Upper lobe of right lung (tissue), 1 donor: Measurements from ENCODE around the gene MAML2. TPM values are rescaled to one million over a fixed set of nuclear protein-coding genes. Genes with fewer than 3 reads are reported as not detected.
A peak's percentile ranks its signal among the peaks of the same experiment; 100 is the strongest.

Experiments
- ATAC-seq: fragments of 200-7000 bp; cut with Tn5 transposase; one replicate; pipeline ENCODE4 v1.9.1; 2020; ENCODE audit warnings: mild to moderate bottlenecking, moderate library complexity
- DNase-seq: peaks from one replicate; pipeline ENCODE4 v3.0.0-alpha.2; 2020
- H3K27ac ChIP-seq: fragments of 200-600 bp; one replicate; pipeline ENCODE4 v1.8.0; 2022
- H3K27me3 ChIP-seq: fragments of 200-600 bp; one replicate; pipeline ENCODE4 v1.8.0; 2022; ENCODE audit warnings: mild to moderate bottlenecking
- H3K36me3 ChIP-seq: fragments of 200-600 bp; one replicate; pipeline ENCODE4 v1.8.0; 2022
- H3K4me1 ChIP-seq: fragments of 200-600 bp; one replicate; pipeline ENCODE4 v1.8.0; 2022
- H3K4me3 ChIP-seq: fragments of 200-600 bp; one replicate; pipeline ENCODE4 v1.8.0; 2022; ENCODE audit warnings: mild to moderate bottlenecking
- H3K9me3 ChIP-seq: fragments of 200-600 bp; one replicate; pipeline ENCODE4 v1.8.0; 2022
- intact Hi-C: fragments of 100-400 bp; cut with DNase I; formaldehyde crosslinking; loops from one replicate; pipeline ENCODE4 v1.11.0; 2022
- total RNA-seq: library from RNA; stranded (reverse); fragmentation: NEBNext Ultra II Directional; extraction: Animal tissue kit (Norgen Biotek cat#: 25700); gene quantifications from one replicate; pipeline ENCODE4 v1.2.1, GENCODE V29; 2021
- TF ChIP-seq, protein P1 (sequence below): fragments of 200-600 bp; IDR thresholded peaks from one replicate; pipeline ENCODE4 v1.8.0; 2022; ENCODE audit warnings: antibody characterized with exemption
- donor health status: DM: no; HTN: yes; CAD: no; lungs with severe emphysema.

Gene MAML2
- total RNA-seq, 1 donor from 2014 or later, result 27.5 TPM

DNA sequence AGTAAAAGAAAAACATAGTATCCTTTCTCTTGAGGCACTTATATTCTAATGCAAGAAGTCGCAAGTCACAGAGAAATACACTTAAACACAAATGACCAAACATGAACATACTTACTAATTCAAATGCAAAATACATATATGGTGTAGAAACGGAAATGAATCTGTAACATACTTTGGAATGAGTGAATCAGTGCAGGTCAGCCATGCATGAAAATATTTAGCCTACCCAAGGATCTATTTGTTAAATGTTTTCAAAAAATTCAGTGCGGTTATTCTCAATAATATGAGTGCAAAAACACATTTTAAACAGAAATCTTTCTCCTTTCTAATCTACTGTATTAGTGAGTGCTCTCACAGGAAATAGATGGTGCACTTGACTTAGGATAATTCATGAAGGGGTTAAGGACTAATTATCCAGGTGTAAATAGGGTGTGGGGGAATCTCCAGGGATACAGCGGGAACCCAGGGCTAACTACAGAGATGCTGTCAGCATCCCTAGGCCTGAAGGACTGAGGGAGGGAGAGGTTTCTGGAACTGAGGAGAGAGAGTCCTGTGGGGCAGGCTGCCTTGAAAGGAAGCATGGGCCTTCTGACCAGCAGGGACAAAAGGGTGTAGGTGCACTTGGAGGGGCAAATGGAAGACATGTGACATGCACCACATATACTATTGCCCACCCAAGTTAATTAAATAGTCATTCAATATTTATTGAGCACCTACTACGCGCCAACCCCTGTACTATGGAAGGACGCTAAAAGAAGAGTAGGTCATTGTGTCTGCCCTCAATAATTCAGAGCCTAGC, 139.2 kb downstream of the MAML2 start:
- ATAC-seq (no peak), DNase-seq (no peak)
- Histone ChIP-seq H3K27ac (no peak overlapping the region), H3K27me3 (no peaks in the 10 kb centered on the region), H3K4me3 (no peak overlapping the region), H3K4me1 (peaks cover 33% of the 10 kb centered on the region), H3K9me3 (no peaks in the 10 kb centered on the region), H3K36me3 (no peaks in the 10 kb centered on the region)
- TF ChIP-seq, protein P1, sequence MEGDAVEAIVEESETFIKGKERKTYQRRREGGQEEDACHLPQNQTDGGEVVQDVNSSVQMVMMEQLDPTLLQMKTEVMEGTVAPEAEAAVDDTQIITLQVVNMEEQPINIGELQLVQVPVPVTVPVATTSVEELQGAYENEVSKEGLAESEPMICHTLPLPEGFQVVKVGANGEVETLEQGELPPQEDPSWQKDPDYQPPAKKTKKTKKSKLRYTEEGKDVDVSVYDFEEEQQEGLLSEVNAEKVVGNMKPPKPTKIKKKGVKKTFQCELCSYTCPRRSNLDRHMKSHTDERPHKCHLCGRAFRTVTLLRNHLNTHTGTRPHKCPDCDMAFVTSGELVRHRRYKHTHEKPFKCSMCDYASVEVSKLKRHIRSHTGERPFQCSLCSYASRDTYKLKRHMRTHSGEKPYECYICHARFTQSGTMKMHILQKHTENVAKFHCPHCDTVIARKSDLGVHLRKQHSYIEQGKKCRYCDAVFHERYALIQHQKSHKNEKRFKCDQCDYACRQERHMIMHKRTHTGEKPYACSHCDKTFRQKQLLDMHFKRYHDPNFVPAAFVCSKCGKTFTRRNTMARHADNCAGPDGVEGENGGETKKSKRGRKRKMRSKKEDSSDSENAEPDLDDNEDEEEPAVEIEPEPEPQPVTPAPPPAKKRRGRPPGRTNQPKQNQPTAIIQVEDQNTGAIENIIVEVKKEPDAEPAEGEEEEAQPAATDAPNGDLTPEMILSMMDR, result no peak
- intact Hi-C loops, result no loop called here

DNA sequence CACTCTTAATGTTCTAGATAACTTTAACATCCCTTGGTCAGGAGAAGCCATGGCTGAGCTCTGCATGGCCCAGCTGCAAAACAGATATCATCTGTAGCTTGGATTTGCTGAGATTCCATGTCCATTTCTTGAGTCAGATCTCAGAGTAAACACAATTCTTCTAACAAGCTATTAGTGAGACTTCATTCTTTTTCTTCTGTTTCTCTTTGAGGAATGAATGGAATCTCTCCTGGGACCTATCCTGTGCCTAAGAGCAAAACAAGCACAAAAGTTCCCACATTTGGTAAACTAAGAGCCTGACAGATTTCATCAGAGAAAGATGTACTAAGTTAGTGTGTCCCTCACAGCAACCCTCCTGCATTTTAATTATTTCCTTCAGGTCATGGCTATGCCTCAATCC, 142.8 kb downstream of the MAML2 start:
- no peaks in the 10 kb centered on the region for H3K9me3 ChIP-seq
- ATAC-seq (peak; percentile 26), DNase-seq (no peak)
- H3K36me3 ChIP-seq, result no peaks in the 10 kb centered on the region
- H3K4me1 ChIP-seq, result peaks cover 35% of the 10 kb centered on the region
- no peaks in the 10 kb centered on the region for H3K27me3 ChIP-seq
- intact Hi-C loops, result no loop called here
- TF ChIP-seq, protein P1, result no peak
- no peak overlapping the region for H3K4me3 ChIP-seq
- H3K27ac ChIP-seq, result peak overlapping the region; percentile 14

DNA sequence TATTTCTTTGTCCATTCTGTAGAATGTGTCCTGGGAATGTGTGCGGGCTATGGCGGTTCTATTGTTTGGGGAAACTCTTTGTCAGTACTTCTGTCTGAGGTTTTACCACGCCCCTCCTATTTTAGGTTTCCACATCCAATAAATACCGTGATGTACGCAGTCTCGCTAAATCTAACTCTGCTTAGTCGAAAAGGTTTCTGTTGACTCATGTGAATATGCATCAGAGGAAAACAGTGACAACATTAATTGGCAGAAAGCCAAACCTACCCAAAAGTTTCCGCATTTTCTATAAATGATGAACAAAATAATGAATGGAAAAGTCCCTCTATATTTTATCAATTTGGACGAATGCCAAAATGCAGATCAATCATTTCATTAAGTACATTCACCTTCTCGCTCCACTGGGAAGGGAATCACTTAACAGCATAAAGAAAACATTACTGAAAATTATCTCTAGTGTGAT, 143.4 kb downstream of the MAML2 start:
- TF ChIP-seq, protein P1, result no peak
- ATAC-seq (no peak), DNase-seq (no peak)
- Histone ChIP-seq H3K4me3 (no peak overlapping the region), H3K27me3 (no peaks in the 10 kb centered on the region), H3K4me1 (peaks cover 36% of the 10 kb centered on the region), H3K9me3 (no peaks in the 10 kb centered on the region), H3K36me3 (no peaks in the 10 kb centered on the region), H3K27ac (peak overlapping the region; percentile 14)
- intact Hi-C loops, result no loop called here

DNA sequence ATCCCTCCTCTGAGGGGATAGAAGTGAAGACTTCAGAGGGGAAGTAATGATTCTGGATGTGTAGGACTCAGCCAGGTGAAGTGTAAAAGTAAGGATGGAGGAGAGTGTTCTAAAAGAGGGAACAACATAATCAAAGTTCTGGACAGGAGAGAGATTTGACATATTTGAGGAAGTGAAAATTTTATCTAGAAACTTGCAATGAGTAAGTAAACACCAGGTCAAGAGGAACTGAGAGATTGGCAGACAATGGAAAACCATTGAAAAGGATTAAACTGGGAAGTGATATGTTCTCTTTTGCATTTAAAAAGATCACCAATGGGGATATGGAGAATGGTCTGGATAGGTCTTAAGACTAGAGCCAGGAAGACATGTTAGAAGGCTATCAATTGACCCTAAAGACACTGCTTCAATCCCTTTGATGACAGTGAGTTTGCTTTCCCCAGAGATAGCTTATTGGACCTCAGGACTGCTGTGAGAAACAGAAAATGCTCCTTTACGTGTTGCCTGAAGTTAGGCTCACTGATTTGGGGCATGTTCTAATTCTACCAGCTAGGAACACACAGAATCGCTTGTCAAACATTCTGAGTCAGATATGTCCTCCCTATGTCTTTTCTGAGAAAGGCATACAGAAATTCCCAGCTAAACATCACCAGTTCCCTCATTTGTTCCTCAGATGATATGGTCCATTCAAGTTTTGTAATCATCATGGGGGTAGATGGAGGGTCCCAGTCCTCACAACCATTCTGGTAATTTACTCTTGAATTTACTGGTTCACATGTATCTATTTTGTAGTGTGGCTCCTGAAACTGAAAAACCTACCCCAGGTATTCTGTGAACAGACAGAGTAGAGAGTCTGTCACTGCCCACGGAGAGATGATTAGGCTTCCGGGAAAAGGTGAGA, 144.9 kb downstream of the MAML2 start:
- H3K4me3 ChIP-seq, result no peak overlapping the region
- peaks cover 47% of the 10 kb centered on the region for H3K4me1 ChIP-seq
- no peaks in the 10 kb centered on the region for H3K9me3 ChIP-seq
- no peak for DNase-seq
- ATAC-seq, result peak; percentile 44
- H3K27ac ChIP-seq, result no peak overlapping the region
- TF ChIP-seq, protein P1, result no peak
- no peaks in the 10 kb centered on the region for H3K27me3 ChIP-seq
- intact Hi-C loops, result no loop called here
- no peaks in the 10 kb centered on the region for H3K36me3 ChIP-seq

DNA sequence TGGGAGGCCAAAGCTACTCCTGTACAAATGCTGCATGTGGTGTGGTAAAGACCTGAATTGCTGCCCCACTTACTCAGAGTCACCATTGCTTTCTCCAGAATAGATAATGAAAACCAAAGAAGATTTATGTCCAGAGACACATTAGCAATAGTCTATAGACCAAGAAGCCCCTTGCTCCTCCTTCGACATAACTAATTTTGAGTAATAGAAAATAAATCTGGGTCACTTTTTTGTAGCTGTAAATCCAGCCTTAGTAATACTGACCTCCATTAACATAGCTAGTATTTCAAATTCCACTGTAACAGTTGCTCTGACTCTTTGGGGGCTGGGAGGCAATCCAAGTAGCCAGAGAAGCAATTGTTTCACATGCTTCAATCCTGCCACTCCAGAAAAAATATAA, 145.9 kb downstream of the MAML2 start:
- DNase-seq, result no peak
- no peak for ATAC-seq
- Histone ChIP-seq H3K4me1 (peaks cover 47% of the 10 kb centered on the region), H3K4me3 (no peak overlapping the region), H3K36me3 (no peaks in the 10 kb centered on the region), H3K27me3 (no peaks in the 10 kb centered on the region), H3K9me3 (no peaks in the 10 kb centered on the region), H3K27ac (no peak overlapping the region)
- intact Hi-C loops, result no loop called here
- TF ChIP-seq, protein P1, result no peak
